ENCODE data around the gene TRIM65.

DNA sequence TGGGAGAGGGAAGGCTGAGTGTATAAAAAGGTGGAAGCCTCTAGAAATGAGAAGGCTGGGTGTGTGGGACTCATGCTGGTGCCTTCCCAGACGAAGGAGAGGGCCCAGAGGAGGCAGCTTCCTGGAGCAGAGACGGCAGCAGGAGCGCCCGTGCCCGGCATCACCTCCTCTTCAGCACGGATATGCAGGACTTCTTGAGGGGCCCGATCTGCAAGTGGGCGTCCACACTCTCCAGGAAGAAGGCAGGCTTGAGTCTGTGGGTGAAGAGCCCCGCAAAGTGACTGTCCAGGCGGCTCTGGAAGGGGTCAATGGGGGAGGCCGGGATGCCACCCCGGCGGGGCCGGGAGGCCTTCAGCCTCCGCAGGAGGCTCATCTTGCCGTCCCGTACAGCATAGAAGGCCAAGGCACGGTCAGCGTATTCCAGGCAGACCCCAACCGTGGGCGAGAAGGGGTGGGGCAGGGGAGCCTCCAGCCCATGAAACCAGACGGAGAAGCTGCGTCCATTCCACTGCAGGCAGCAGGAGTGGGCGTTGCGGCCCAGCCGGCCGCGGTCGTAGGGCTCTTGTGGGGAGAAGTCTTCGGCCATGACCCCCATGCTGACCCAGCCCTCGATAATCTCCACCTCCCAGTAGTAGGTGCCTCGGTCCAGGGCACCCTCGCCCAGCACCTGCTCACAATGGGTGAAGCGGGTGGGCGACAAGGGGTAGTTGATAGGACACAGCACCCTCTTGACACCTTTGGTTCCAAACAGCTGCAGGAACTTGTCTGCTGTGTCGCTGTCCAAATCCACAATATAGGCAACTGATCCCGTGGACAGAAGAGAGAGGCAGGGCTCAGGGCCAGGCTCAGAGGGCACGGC, 22.2 kb downstream of the TRIM65 start:
- TF ChIP-seq CTCF (IDR thresholded peaks at IDR 0.05; ENCODE audit: insufficient read depth, low read length, poor library complexity, severe bottlenecking) (no peak), EZH2phosphoT487 (conservative IDR thresholded peaks at IDR 0.05; ENCODE audit: low read length) (no peak)
